HepG2 (cell line): ENCODE results near the gene CDC23. TPM values are rescaled to one million over a fixed set of nuclear protein-coding genes. Genes with fewer than 3 reads are reported as not detected.

Experiments
- ATAC-seq: fragments of 200-7000 bp; cut with Tn5 transposase; 3 replicates; pipeline ENCODE4 v1.9.1; 2020; ENCODE audit warnings: mild to moderate bottlenecking, moderate library complexity
- BruUV-seq: library from RNA; stranded (reverse); fragments of 400-500 nt; replicated peaks from 2 replicates; lab custom pipeline; 2021; lab: Mats Ljungman, UMichigan
- CTCF ChIA-PET: fragments of 300-600 bp; formaldehyde crosslinking; extraction: SDS; loops from one replicate; lab custom pipeline; 2021; ENCODE audit warnings: low total read pairs, inconsistent platforms, low intra/inter-chr PET ratio; lab: Yijun Ruan, JAX
- POLR2A ChIA-PET: fragments of 350-600 bp; sonication (Branson Sonifier 250); formaldehyde crosslinking; loops from one replicate; lab custom pipeline; 2020; ENCODE audit warnings: antibody characterized with exemption, inconsistent platforms; lab: Yijun Ruan, JAX
- DNase-seq: peaks from one replicate; pipeline ENCODE4 v3.0.0-alpha.2; 2015; ENCODE audit warnings: low spot score
- FAIRE-seq: peaks from 3 replicates; lab custom pipeline; 2011; peaks lifted over from hg19 to GRCh38; lab: Jason Lieb, UNC
- H2AFZ ChIP-seq: one replicate; pipeline ENCODE4 v1.6.1; 2011; ENCODE audit warnings: low read length, inconsistent platforms
- H3K27ac ChIP-seq: fragments of 300-600 bp; 3 replicates; pipeline ENCODE4 v1.8.0; 2011; ENCODE audit warnings: mixed run types, mild to moderate bottlenecking, mixed read lengths, low read length, inconsistent platforms; ENCODE audit not compliant: insufficient read depth; ENCODE audit errors: extremely low read length
- H3K27me3 ChIP-seq, 2 experiments: fragments of 200-600 bp in 1 of 2; 2 replicates in 1 of 2; 3 replicates in 1 of 2; pipeline versions ENCODE4 v1.6.0 to v1.8.0; 2011; ENCODE audit warnings: low read length in 2 of 2, mild to moderate bottlenecking in 2 of 2, moderate library complexity in 2 of 2, inconsistent platforms in 1 of 2; ENCODE audit not compliant: insufficient read depth in 2 of 2, control insufficient read depth in 1 of 2
- H3K36me3 ChIP-seq, 2 experiments: fragments of 200-600 bp in 1 of 2; replicated peaks in 1 of 2; 2 replicates in 1 of 2; 3 replicates in 1 of 2; pipeline versions ENCODE4 v1.5.1 to v1.8.0; 2011; ENCODE audit warnings: low read length in 2 of 2, inconsistent platforms in 1 of 2; ENCODE audit not compliant: insufficient read depth in 2 of 2, control insufficient read depth in 1 of 2
- H3K4me1 ChIP-seq: 2 replicates; pipeline ENCODE4 v1.5.1; 2012; ENCODE audit warnings: low read length, inconsistent platforms; ENCODE audit not compliant: insufficient read depth
- H3K4me2 ChIP-seq: 2 replicates; pipeline ENCODE4 v1.6.0; 2011; ENCODE audit warnings: low read depth, low read length, inconsistent platforms
- H3K4me3 ChIP-seq, 3 experiments: fragments of 200-600 bp in 1 of 3; sonication (generic), shearing (Covaris generic) in 1 of 3; replicated peaks in 1 of 3; 2 replicates each; pipeline ENCODE4 v1.5.1; 2011 to 2016; ENCODE audit warnings: low read length in 3 of 3, inconsistent platforms in 2 of 3, low read depth in 2 of 3, mild to moderate bottlenecking in 2 of 3, control low read depth in 1 of 3, mixed read lengths in 1 of 3; ENCODE audit not compliant: insufficient read depth in 1 of 3
- H3K79me2 ChIP-seq: one replicate; pipeline ENCODE4 v1.6.1; 2011; ENCODE audit warnings: low read length, inconsistent platforms; ENCODE audit not compliant: insufficient read depth
- H3K9ac ChIP-seq: 2 replicates; pipeline ENCODE4 v1.6.0; 2011; ENCODE audit warnings: mild to moderate bottlenecking, low read depth, low read length, inconsistent platforms; ENCODE audit not compliant: insufficient read depth
- H3K9me3 ChIP-seq: 2 replicates; pipeline ENCODE4 v1.5.1; 2012; ENCODE audit warnings: mild to moderate bottlenecking, low read length
- H4K20me1 ChIP-seq: 2 replicates; pipeline ENCODE4 v1.6.0; 2011; ENCODE audit warnings: inconsistent platforms, mild to moderate bottlenecking, low read length, moderate library complexity; ENCODE audit not compliant: insufficient read depth
- ADNP ChIP-seq: sonication (generic); formaldehyde crosslinking; IDR thresholded peaks from 2 replicates; pipeline ENCODE4 v1.4.0; 2020; ENCODE audit warnings: missing genetic modification reagents
- ELF1 ChIP-seq: sonication (generic); formaldehyde crosslinking; IDR thresholded peaks from 2 replicates; pipeline ENCODE4 v1.4.0; 2020; ENCODE audit warnings: missing genetic modification reagents
- HNRNPH1 ChIP-seq: fragments of 200-400 bp; formaldehyde crosslinking; optimal IDR thresholded peaks from 2 replicates; pipeline ENCODE3; 2017; ENCODE audit warnings: mild to moderate bottlenecking, low read depth, low read length
- HNRNPLL ChIP-seq: fragments of 200-400 bp; formaldehyde crosslinking; IDR thresholded peaks from 2 replicates; pipeline ENCODE4 v1.6.1; 2017; ENCODE audit warnings: mild to moderate bottlenecking, low read depth, low read length; ENCODE audit not compliant: poor library complexity, severe bottlenecking
- KDM3A ChIP-seq: IDR thresholded peaks from 2 replicates; pipeline ENCODE4 v1.6.1; 2018; ENCODE audit warnings: low read depth, missing compliant biosample characterization
- KLF6 ChIP-seq: IDR thresholded peaks from 2 replicates; pipeline ENCODE4 v1.8.0; 2016; ENCODE audit warnings: missing biosample characterization, missing genetic modification reagents
- MYC ChIP-seq: sonication (generic); formaldehyde crosslinking; IDR thresholded peaks from 2 replicates; pipeline ENCODE4 v1.9.0; 2021; ENCODE audit warnings: missing genetic modification reagents, borderline replicate concordance
- TEAD2 ChIP-seq: sonication (generic); formaldehyde crosslinking; IDR thresholded peaks from 2 replicates; pipeline ENCODE4 v1.9.0; 2021; ENCODE audit warnings: missing genetic modification reagents
- TFDP1 ChIP-seq: IDR thresholded peaks from 2 replicates; pipeline ENCODE4 v1.6.1; 2016; ENCODE audit warnings: missing compliant biosample characterization, missing genetic modification reagents, borderline replicate concordance
- ZFP1 ChIP-seq: IDR thresholded peaks from 2 replicates; pipeline ENCODE4 v1.6.1; 2016
- ZNF282 ChIP-seq: fragments of 450-650 bp; IDR thresholded peaks from 2 replicates; pipeline ENCODE4 v1.6.1; 2018; ENCODE audit not compliant: partially characterized antibody
- ZNF570 ChIP-seq: sonication (generic); formaldehyde crosslinking; IDR thresholded peaks from 2 replicates; pipeline ENCODE4 v1.4.0; 2020; ENCODE audit warnings: mild to moderate bottlenecking, missing genetic modification reagents, borderline replicate concordance
- WGBS: methylation state at CpG from one replicate; pipeline ENCODE4 v1.1.6; 2017; ENCODE audit warnings: low lambda C conversion rate; 5-methylcytosine and 5-hydroxymethylcytosine counted together
- in situ Hi-C: cut with HindIII; loops from 2 replicates; pipeline ENCODE4 v1.10.0; 2017; ENCODE audit warnings: low pct_unique_long_range_greater_than_20kb; ENCODE audit not compliant: extremely low pct_ligation_motif_present
- intact Hi-C: fragments of 100-400 bp; cut with micrococcal nuclease; formaldehyde crosslinking; loops from one replicate; pipeline ENCODE4 v1.10.0; 2022; ENCODE audit not compliant: unreplicated experiment
- polyA plus RNA-seq, 8 experiments: library from polyadenylated mRNA; depleted of rRNA in 3 of 8; stranded (reverse) in 7 of 8; unstranded in 1 of 8; fragments of >200 nt; fragmentation: Illumina TruSeq in 4 of 8; extraction: Trizol in 4 of 8; gene quantifications; 2 replicates each; pipeline versions ENCODE4 v1.2.1 to v1.2.3, GENCODE V29; 2011 to 2016; ENCODE audit warnings: low read depth in 4 of 8, missing spikeins in 1 of 8, mixed read lengths in 1 of 8; ENCODE audit not compliant: insufficient read depth in 1 of 8
- total RNA-seq, 5 experiments: library from RNA; depleted of rRNA; stranded (reverse); fragments of >200 nt; fragmentation: Illumina TruSeq; extraction: Trizol; gene quantifications; 2 replicates each; pipeline ENCODE4 v1.2.3, GENCODE V29; 2016; ENCODE audit warnings: low read depth in 1 of 5
- TF ChIP-seq, protein P1 (sequence below): sonication (generic); formaldehyde crosslinking; IDR thresholded peaks from 2 replicates; pipeline ENCODE4 v1.5.0; 2020; ENCODE audit warnings: missing genetic modification reagents
- TF ChIP-seq, protein P2 (sequence below): sonication (generic); formaldehyde crosslinking; IDR thresholded peaks from 2 replicates; pipeline ENCODE4 v1.4.0; 2020; ENCODE audit warnings: missing genetic modification reagents, borderline replicate concordance
- TF ChIP-seq, protein P3 (sequence below): sonication (generic); formaldehyde crosslinking; IDR thresholded peaks from 2 replicates; pipeline ENCODE4 v1.4.0; 2020; ENCODE audit warnings: mild to moderate bottlenecking, missing genetic modification reagents

Gene CDC23
- total and polyA plus RNA-seq, 2 of the 13 experiments (the other 11 are each of a cell fraction or from before 2014, with no cell fraction given): 38.3 to 47.7 TPM

DNA sequence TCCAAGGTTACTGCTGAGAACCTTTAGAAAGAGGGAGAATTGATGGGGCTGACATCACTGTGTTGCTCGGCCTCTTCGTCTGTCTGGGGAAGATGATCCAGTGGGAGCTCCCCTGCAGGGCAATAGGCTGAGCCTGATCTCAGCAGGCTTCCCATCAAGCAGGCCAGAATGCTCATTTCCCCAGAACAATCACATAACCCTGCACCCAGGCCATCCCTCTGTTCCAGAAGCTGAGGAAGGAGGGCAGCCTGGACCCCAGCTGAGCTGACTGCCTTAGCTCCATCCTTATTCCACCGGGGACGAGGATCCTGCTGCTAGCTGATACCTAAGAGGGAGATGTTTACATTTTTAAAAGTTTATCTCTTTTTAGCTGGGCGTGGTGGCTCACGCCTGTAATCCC lies 11.6 kb upstream of the CDC23 start (continued):
- TF ChIP-seq, protein P1, sequence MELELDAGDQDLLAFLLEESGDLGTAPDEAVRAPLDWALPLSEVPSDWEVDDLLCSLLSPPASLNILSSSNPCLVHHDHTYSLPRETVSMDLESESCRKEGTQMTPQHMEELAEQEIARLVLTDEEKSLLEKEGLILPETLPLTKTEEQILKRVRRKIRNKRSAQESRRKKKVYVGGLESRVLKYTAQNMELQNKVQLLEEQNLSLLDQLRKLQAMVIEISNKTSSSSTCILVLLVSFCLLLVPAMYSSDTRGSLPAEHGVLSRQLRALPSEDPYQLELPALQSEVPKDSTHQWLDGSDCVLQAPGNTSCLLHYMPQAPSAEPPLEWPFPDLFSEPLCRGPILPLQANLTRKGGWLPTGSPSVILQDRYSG: no peak
- no peak for TF ChIP-seq HNRNPLL
- TF ChIP-seq, protein P2, sequence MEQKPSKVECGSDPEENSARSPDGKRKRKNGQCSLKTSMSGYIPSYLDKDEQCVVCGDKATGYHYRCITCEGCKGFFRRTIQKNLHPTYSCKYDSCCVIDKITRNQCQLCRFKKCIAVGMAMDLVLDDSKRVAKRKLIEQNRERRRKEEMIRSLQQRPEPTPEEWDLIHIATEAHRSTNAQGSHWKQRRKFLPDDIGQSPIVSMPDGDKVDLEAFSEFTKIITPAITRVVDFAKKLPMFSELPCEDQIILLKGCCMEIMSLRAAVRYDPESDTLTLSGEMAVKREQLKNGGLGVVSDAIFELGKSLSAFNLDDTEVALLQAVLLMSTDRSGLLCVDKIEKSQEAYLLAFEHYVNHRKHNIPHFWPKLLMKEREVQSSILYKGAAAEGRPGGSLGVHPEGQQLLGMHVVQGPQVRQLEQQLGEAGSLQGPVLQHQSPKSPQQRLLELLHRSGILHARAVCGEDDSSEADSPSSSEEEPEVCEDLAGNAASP (CRISPR knock-in tag): no peak
- TF ChIP-seq, protein P3, sequence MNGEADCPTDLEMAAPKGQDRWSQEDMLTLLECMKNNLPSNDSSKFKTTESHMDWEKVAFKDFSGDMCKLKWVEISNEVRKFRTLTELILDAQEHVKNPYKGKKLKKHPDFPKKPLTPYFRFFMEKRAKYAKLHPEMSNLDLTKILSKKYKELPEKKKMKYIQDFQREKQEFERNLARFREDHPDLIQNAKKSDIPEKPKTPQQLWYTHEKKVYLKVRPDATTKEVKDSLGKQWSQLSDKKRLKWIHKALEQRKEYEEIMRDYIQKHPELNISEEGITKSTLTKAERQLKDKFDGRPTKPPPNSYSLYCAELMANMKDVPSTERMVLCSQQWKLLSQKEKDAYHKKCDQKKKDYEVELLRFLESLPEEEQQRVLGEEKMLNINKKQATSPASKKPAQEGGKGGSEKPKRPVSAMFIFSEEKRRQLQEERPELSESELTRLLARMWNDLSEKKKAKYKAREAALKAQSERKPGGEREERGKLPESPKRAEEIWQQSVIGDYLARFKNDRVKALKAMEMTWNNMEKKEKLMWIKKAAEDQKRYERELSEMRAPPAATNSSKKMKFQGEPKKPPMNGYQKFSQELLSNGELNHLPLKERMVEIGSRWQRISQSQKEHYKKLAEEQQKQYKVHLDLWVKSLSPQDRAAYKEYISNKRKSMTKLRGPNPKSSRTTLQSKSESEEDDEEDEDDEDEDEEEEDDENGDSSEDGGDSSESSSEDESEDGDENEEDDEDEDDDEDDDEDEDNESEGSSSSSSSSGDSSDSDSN (CRISPR knock-in tag): no peak

GRCh38 chr5:138223532-138223931 lies 10.4 kb upstream of the CDC23 start:
- in situ Hi-C loops: loop anchor here (5.0 kb wide), 1 partner anchor 49 kb away; the partner anchor contains the start of gene GFRA3
- FAIRE-seq: no peak
- POLR2A ChIA-PET: interaction anchor here (0.7 kb wide), 1 partner anchor 115 kb away, joined by 3 read pairs; the partner anchor contains the start of gene FAM53C

More at GRCh38 chr5:138223532-138223931, 10.4 kb upstream of the CDC23 start:
- Histone ChIP-seq H3K79me2 (no peaks in the 10 kb centered on the region), H3K4me1 (peaks cover 20% of the 10 kb centered on the region), H3K27ac (no peak overlapping the region), H3K4me3 (peak overlapping the region in 1 of 3 experiments; percentile 17; a peak in 1 of 6 replicates), H3K9ac (no peak overlapping the region), H3K27me3 (no peaks in the 10 kb centered on the region), H3K36me3 (no peaks in the 10 kb centered on the region), H3K9me3 (peaks cover 17% of the 10 kb centered on the region; the same call in 1 of the 2 replicates), H4K20me1 (no peaks in the 10 kb centered on the region), H2AFZ (no peak overlapping the region), H3K4me2 (peak overlapping the region; percentile 78)
- TF ChIP-seq KDM3A (no peak), MYC (no peak), TFDP1 (CRISPR knock-in tag) (no peak), KLF6 (CRISPR knock-in tag) (no peak), HNRNPH1 (no peak), ZFP1 (CRISPR knock-in tag) (no peak), ZNF570 (CRISPR knock-in tag) (no peak), ADNP (no peak), ZNF282 (no peak), TEAD2 (CRISPR knock-in tag) (no peak), ELF1 (CRISPR knock-in tag) (no peak)
- intact Hi-C loops: no loop called here
- ATAC-seq (peak; percentile 34), DNase-seq (no peak)
- no TSS peak for BruUV-seq
- CTCF ChIA-PET: interaction anchor here (0.9 to 2.6 kb wide), 3 partner anchors 53 to 129 kb away, joined by 3 to 33 read pairs (median 6); partner anchors contain the start of gene KDM3B
- WGBS: 22% methylated on average over 1 of the region's 1 CpG
